Fibroblast of skin of abdomen (primary cell): ENCODE measurements around the gene SLC9A3.

ENCODE experiments used
- DNase-seq: peaks from one replicate; pipeline ENCODE4 v3.0.0-alpha.2; 2013

The SLC9A3 gene

DNA sequence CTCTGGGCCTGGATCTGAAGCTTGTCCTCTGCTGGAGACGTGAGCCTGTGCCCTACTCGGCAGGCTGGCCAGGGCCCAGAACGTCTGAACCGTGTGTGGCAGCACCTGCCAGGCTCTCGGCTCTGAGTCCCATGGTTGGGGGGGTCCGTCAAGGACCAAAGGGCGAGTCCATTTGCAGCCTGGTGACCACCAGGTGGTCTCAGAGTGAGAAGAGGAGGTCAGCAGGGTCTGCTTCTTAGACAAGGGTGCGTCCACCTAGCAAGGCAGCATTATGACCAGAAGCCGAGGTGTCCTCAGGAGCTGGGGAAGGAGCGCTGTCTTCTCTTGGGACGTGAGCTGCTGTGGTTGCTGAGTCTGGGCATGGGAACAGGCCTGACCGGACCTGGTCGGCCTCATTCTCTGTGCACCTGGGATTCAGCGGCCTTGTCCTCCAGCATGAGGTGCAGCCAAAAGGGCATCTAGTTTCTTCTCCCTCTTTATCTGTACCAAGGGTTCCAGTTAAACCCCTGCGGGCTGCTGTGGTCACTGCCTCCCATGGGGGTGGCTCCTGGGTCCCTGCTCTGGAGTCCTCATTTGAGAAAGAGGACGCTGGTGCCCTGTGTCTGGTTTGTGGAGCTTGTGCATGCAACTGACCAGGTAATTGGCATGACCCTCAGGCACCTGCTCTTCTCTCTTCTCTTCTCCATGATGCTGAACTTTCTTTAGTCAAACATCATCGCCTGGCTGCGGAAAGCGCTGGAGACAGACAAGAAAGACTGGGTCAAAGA is 66.9 kb downstream of the SLC9A3 start:
- DNase-seq, result no peak

DNA sequence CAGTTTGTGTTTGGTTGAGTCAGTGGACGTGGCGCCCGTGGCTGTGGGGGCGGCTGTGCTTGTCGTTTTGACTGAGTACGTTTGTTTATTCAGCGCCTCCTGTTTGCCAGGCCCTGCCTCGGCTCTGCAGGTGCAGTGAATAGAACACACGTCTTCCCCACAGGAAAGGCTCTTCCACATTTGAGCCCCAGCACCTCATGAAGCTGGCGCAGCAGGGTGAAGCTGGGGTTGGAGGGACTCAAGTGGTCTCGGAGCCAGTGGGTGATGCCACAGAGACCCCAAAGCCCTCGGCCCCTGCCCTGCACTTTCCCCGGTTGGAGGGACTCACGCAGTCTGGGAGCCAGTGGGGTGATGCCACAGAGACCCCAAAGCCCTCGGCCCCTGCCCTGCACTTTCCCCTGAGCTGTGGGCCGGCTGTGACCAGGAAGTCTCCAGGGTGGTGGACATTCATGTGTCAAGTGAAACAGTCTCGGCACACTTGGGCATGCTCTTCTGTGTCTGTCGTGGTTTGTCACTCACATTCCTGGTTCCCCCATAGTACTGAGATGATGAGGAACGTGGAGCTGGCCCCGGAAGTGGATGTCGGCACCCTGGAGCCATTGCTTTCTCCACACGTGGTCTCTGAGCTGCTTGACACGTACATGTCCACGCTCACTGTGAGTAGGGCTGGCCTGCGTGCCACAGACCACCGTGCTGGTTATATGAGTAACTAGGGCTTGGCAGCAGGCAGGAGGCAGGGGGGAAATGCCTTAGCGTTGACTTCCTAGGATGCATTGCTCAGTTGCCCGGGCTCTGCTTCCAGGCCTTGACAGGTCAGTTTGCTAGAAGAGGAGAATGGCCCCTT is 67.7 kb downstream of the SLC9A3 start:
- DNase-seq, result no peak

DNA sequence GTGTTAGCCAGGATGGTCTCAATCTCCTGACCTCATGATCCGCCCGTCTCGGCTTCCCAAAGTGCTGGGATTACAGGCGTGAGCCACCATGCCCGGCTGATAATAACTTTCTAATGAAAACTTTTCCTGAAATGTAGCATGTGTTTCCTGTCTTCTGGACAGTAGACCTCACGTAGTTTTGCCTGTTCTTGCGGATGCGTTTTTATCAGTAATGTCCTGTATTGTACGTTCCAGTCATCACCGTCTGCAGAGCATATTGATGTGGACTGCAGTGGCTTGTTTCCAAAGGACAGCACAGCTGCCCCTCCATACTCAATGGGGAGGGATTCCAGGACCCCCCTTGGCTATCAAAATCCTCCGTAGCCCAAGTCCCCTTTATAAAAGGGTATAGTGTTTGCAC is 68.4 kb downstream of the SLC9A3 start:
- no peak for DNase-seq

DNA sequence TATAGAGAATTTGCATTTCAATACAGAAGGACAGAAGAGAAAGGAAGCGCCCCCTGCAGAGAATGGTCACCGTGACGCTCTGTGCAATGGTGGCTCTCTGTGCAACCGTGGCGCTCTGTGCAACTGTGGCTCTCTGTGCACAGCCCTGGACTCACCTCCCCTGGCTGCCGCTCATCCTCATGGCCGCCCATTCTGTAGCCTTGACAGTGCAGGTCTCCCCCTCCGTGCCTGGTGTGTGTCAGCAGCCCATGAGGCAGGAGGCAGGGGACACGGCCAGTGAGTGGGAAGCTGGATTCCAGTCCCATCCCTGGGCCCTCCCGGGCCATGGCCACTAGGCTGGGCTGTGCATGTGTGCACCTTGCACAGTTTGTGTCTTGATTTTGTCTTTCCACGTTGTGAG is 69.3 kb downstream of the SLC9A3 start:
- no peak for DNase-seq

DNA sequence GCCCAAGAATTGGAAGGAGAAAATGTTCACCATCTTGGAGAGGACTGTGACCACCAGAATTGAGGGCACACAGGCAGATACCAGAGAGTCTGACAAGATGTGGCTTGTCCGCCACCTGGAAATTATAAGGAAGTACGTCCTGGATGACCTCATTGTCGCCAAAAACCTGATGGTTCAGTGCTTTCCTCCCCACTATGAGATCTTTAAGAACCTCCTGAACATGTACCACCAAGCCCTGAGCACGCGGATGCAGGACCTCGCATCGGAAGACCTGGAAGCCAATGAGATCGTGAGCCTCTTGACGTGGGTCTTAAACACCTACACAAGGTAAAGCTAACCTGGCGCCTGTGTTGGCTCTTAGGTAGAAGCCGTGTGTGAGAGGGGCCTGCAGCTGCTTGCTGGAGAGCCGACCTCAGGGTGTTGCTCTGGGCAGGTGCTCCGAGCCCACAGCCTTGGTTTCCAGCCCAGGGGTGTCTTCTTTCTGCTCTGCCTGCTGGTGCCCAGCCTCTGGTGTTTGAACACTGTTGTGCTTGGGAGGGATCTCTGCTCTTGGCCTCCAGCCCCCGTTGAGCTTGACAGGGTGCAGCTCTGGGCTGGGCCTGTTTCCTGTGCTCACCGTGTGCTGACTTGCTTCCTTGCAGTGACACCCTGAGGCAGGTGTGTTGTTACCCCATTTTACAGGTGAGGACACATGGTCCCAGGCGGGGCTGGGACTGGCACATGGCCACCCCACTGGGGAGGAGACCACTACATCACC is 70.3 kb downstream of the SLC9A3 start:
- no peak for DNase-seq

DNA sequence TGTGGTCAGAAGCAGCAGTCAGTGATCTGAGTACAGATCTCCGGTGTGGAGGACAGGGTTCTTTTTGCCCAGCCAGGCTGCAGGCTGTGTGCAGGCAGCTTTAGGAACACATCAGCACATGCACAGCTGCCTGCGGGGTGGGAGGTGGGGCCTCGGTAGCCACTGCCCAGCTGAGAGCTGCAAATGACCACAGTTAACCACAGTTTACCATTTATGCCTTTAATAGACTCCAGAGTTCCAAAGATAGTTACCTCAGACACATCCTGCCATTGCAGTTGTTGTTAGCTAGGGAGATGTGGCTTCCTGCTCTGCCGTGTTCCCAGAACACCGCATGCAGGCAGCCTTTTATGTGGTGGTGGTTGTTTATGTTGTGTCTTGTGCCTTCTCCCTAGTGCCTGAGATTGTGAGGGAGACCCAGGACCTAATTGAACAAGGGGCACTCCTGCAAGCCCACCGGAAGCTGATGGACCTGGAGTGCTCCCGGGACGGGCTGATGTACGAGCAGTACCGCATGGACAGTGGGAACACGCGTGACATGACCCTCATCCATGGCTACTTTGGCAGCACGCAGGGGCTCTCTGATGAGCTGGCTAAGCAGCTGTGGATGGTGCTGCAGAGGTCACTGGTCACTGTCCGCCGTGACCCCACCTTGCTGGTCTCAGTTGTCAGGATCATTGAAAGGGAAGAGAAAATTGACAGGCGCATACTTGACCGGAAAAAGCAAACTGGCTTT is 71.1 kb downstream of the SLC9A3 start:
- no peak for DNase-seq

DNA sequence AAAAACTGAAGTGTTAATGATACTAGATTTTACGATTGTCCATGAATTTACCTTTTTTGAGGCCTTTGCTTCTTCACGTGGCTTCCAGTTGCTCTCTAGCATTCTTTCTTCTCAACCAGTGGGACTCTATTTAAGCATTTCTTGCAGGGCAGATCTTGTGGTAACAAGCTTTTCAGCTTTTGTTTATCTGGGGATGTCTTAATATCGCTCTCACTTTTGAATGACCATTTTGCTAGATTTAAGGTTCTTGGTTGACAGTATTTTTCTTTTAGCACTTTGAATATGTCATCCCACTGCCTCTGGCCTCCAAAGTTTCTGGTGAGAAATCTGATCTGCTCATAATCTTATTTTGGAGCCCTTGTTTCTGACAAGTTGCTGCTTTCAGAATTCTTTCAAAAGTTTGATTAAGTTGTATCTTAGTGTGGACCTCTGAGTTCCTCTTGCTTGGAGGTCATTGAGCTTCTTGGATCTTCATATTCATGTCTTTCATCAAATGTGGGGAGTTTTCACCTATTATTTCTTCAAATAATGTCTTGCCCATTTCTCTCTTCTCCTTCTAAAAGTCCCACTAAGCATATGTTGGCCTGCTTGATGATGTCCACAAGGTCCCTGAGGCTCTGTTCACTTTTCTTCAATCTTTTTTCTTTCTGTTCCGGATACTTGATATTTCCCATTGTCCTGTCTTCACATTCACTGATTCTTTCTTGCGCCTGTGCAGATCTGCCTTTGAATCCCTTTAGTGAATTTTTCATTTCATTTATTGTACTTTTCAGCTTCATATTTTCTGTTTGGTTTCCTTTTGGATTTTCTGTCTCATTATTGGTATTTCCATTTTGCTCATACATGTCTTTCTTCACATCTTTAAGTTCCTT is 72.4 kb downstream of the SLC9A3 start:
- no peak for DNase-seq

DNA sequence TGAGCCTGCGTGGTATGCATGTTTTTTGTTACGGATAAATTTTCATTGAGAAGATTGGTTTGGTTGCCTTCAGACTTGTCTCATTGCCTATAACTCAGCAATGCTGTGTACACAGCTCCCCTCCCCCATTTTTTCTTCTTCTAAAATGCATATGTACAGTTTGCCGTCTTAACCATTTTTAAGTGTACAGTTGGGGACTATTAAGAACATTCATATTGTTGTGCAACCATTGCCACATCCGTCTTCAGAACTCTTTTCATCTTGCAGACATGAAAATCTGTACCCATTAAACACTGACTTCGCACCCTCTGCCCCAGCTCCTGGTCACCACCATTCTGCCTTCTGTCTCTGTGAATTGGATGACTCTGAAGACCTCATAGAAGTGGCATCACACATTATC is 75.1 kb downstream of the SLC9A3 start:
- no peak for DNase-seq

DNA sequence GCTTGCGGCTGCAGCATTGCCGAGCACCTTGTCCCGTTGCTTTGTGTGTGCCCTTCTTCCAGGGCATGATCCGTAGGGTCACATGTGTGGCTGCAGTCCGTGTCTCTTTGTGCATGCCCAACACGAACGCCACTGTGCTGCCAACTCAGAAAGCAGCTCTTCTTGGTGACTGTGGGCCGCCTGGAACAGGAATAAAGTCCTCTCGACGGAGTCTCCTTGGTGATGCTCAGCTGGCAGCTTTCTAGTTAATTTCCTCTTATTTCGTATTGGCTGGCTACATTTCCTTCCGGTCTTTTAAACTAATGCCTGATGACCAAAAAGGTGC is 75.5 kb downstream of the SLC9A3 start:
- DNase-seq, result no peak

DNA sequence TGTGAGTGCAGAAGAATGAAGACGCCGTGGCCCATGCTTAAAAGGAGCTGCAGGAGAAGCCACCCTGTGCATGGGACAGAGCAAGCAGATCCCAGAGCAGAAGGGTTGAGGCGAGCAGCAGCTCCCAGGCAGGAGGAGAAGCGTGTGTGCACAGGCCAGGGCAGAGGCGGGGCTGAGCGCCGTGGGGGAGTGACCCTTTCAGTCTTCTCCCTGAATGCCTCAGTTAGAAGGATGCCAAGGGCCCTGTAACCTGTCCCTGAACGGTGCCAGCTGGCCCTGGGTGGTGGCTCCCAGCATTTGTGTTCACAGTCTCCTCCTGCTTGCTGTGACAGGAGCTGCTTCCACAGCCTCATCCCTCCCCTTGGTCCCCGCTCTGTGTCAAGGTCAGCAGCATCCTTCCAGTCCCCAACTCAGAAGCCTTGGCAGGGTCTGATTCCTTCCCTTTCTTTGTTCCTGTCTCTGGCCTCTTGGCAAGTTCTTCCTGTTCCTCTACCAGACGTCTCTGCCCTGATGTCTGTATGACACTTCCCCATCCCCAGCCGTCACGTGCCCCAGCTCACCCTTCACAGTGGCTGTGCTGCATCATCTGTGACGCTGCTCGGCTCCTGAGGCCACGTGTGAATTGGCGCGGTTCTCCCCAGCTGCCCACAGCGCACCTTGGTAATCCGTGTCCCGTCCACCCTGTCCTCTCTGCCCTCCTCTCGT is 76.0 kb downstream of the SLC9A3 start:
- no peak for DNase-seq

DNA sequence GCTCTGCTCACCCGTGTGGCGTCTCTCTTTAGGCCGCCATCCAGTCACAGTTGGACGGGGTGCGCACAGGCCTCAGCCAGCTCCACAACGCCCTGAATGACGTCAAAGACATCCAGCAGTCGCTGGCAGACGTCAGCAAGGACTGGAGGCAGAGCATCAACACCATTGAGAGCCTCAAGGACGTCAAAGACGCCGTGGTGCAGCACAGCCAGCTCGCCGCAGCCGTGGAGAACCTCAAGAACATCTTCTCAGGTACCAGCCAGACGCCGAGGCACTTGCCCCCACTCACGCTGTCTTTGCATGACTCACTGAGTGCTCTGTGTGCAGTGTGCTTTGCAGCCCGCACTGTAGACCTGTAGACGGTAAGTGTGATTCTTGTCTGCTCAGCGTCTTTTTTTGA is 76.7 kb downstream of the SLC9A3 start:
- DNase-seq, result no peak

DNA sequence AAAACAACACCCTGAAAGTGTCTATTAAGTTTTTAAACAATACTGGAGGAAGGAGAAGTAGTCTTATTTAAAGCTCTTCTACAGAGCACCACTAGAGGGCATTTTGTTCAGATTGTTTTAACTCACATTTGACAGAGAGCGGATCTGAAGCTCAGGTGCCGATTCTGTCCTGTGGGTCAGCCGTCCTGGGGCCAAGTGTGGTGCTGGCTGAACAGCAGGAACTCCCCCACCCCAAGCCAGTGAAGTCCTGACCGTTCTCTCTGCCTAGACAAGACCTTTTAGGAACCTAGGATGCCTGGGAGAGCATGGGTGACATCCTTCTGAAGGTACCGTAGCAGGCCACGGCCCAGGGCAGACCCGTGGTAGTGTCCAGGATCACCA is 77.4 kb downstream of the SLC9A3 start:
- DNase-seq, result peak; percentile 14

DNA sequence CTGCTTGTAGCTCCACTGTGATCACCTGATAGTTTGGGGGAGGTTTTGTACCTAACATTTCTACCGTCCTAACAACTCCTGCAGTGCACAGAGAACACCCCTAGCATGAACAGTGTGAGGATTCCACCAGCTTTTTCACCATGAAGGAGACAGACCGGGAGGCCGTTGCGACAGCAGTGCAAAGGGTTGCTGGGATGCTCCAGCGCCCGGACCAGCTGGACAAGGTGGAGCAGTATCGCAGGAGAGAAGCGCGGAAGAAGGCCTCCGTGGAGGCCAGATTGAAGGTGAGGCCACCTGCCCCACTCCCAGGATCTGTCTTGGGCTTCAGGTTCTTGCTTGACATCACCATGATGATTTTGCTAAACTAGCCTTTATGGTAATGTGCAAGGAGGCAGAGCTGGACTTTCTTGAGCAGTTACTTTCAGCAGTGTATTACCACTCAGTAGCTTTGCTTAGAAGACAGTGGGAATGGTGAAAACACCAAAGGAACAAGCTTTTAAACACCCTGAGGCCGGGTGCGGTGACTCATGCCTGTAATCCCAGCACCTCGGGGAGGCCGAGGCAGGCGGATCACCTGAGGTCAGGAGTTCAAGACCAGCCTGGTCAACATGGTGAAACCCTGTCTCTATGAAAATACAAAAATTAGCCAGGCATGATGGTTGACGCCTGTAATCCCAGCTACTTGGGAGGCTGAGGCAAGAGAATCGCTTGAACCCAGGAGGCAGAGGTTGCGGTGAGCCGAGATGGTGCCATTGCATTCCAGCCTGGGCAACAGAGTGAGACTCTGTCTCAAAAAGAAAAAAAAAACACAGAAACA is 78.0 kb downstream of the SLC9A3 start:
- no peak for DNase-seq

DNA sequence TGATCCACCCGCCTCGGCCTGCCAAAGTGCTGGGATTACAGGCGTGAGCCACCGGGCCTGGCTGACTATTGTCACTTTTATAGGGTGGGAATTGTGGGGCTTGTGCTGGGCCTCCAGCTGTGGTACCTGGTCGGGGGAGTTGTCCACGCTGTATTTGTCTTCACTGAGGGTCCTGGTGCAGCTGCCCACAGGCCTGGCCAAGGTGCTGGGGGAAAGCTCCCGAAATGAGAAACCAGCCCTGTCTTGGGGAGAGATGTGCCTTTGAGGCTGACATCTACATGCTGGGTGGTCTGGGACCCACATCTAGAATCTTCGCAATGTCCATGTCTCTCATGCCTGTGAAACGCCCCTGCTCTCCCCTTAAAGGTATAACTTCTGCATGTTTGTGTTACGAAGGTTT is 78.7 kb downstream of the SLC9A3 start:
- no peak for DNase-seq

DNA sequence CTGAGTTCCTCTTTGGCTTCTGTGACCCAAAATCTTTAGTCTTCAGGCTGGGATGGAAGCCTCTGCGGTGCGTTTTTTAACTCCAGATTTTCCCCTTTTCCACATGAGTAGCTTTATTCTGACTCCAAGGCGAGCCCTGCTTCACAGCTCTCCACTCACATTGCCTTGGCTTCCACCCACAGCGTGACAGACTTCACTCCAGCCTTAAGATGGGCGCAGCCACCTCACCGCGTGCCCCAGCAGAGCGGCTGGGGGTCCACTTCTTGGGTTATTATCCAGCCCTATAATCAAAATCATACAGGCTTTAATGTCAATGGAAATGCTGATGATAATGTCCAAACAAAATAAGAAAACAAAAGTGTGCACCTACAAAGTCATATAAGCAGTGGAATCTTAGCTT is 80.0 kb downstream of the SLC9A3 start:
- DNase-seq, result no peak

DNA sequence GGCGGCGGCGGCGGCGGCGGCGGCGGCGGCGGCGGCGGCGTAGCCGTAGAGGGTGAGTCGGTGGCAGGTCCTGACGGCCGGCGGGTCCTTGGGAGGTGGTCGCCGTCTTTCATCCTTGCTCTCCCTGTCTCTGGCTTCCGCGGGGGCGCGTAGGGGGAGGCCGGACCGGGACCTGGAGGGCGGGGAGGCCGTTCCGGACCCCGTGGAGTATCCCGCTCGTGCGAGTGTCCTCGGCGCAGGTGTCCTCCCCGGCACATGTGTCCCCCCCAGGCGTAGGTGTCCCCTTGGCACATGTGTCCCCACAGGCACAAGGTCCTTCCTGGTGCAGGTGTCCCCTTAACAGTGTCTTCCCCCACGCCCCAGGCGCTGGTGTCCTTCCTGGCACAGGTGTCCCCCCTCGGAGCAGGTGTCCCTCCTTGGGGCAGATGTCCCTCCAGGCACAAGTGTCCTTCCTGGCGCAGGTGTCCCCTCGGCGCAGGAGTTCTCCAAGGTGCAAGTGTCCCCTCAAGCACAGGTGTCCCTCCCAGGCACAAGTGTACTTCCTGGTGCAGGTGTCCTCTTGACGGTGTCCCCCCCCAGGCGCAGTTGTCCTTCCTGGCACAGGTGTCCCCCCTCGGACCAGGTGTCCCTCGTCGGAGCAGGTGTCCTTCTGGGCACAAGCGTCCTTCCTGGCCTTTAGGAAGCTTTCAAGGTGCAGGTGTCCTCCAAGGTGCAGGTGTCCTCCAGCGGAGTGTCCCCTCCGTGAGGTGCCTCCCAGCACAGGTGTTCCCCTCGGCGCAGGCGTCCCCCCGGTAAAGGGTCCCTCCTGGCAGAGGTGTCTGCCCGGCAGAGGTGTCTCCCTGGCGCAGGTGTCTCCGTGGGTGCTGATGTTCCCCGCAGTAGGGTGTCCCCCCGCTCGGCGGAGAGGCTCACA is 80.8 kb downstream of the SLC9A3 start:
- DNase-seq, result no peak

DNA sequence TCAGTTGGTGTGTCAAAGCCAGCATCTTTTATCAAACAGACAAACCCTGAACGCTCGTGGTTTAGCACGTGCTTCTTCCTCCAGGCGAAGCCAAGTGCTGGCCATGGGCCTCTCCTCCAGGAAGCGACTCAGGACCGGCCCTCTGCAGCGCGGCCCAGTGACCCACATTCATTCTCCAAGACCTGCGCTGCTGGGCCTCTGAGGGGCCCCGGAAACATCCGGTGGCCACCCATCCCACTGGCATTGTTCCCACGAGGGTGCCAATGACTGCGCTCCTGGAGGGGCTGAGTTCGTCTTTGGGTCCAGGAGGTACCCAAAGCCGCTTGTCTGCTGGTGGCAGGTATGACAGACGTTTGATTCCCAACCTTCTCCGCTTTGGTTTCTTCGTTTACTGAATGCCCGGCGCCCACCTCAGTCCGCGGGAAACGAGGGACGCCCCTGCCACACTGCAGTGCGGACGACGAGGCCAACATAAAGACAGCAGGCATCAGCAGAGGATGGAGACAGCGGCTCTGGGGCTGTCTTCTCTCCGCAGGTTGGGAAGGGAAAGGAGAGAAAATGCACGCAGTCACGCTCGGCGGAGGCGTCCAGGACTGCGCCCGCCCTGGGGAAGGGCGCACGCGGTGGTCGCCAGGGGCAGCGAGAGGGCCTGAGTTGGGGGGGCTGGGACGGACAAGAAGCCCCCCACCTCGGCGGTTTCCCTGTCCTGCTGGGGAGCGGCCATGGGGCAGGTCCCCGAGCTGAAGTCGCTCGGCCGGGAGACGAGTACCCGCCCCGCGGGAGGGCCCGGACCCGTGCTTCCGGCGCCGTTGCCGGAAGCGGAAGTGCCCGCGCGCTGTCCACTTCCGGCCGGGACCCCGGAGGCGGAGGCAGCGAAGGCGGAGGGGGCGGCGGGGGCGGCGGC is 81.7 kb downstream of the SLC9A3 start, which contains the start of gene EXOC3:
EXOC3 (plus strand) TSS at position 842 of the 904 bp plus-strand sequence. CDS start 3,030 bp downstream, outside the sequence.
- DNase-seq, result peak; percentile 73

DNA sequence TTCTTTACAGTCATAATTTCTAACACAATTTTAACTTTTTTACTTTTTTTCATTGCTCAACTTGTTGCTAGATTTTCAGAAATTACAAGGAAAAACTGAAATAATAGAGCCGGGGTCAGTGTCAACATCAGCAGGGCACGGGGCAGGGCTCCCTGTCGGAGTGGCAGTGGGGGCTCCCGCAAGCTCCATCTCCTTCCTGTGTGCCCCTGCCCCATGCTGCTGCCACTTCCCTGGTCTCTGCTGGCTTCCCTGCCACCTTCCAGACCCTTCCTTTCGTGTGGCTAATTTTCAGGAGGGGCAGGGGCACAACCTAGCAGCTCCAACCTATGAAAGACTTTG is 82.3 kb downstream of the SLC9A3 start:
- DNase-seq, result no peak
